NCI-H1105 treated with DMSO at 0.1 percent for 48 hours (cell line): ENCODE data around the gene CRYM.
"Not testable (repeated sequence)": the region's sequence is repeated elsewhere in the genome, so short reads cannot be mapped to it uniquely, and the experiment has no call there.

Experiments used
- DNase-seq: peaks from one replicate; lab custom pipeline; 2025; lab: John Stamatoyannopoulos, UW

CRYM gene

GRCh38 chr16:21279501-21279900, 1.4 kb upstream of the CRYM start:
- no peak for DNase-seq

GRCh38 chr16:21277045-21277926, 804 bp downstream of the CRYM start:
- DNase-seq: no peak

GRCh38 chr16:21276090-21276489, 2.0 kb downstream of the CRYM start:
- DNase-seq: no peak

- no peak for DNase-seq
Observed at GRCh38 chr16:21275529-21275928, 2.6 kb downstream of the CRYM start.

- no peak for DNase-seq
Observed at GRCh38 chr16:21274172-21274726, 3.8 kb downstream of the CRYM start.

GRCh38 chr16:21272763-21273162, 5.3 kb downstream of the CRYM start:
- not testable (repeated sequence) for DNase-seq

- DNase-seq: no peak
Observed at GRCh38 chr16:21272253-21272652, 5.8 kb downstream of the CRYM start.

GRCh38 chr16:21268236-21268635, 9.9 kb downstream of the CRYM start:
- no peak for DNase-seq

GRCh38 chr16:21267298-21267697, 10.8 kb downstream of the CRYM start:
- DNase-seq: no peak

GRCh38 chr16:21265104-21265837, 12.8 kb downstream of the CRYM start:
- DNase-seq: no peak

- DNase-seq: no peak
Observed at GRCh38 chr16:21264571-21265036, 13.5 kb downstream of the CRYM start.

GRCh38 chr16:21263640-21264570, 14.2 kb downstream of the CRYM start:
- DNase-seq: no peak

- DNase-seq: no peak
Observed at GRCh38 chr16:21262779-21263639, 15.1 kb downstream of the CRYM start.

GRCh38 chr16:21260870-21261791, 17.0 kb downstream of the CRYM start:
- DNase-seq: no peak

- no peak for DNase-seq
Observed at GRCh38 chr16:21257284-21257683, 20.8 kb downstream of the CRYM start.

- DNase-seq: no peak
Observed at GRCh38 chr16:21256636-21257035, 21.5 kb downstream of the CRYM start.

GRCh38 chr16:21253470-21253869, 24.6 kb downstream of the CRYM start:
- DNase-seq: no peak

- DNase-seq: no peak
Observed at GRCh38 chr16:21250072-21250923, 27.8 kb downstream of the CRYM start.

- DNase-seq: not testable (repeated sequence)
Observed at GRCh38 chr16:21248179-21248578, 29.9 kb downstream of the CRYM start.
